HG02970 (cell line): Measurements from ENCODE around the gene MARK1.
A peak's percentile ranks its signal among the peaks of the same experiment; 100 is the strongest.

Experiments used
- ATAC-seq: cut with Tn5 transposase; IDR thresholded peaks from one replicate; pipeline ENCODE4 v1.9.1; 2021; ENCODE audit warnings: mild to moderate bottlenecking, moderate library complexity, moderate number of reproducible peaks; ENCODE audit not compliant: unreplicated experiment, low FRiP score

Gene MARK1

DNA sequence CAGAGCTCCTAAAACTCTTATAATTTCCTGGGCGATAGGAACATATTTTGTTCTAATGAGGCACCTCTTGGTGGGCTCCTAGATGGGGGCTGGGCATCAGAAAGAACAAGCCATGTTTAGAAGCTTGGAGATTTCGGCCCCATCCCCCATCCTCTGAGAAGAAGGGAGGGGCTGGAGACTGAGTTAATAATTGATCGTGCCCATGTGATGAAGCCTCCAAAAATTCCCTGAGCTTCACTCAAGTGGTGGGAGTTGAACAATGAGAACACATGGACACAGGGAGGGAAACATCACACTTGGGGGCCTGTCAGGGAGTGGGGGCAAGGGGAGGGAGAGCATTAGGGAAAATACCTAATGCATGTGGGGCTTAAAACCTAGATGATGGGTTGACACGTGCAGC lies 180.3 kb downstream of the MARK1 start:
- no peak for ATAC-seq

DNA sequence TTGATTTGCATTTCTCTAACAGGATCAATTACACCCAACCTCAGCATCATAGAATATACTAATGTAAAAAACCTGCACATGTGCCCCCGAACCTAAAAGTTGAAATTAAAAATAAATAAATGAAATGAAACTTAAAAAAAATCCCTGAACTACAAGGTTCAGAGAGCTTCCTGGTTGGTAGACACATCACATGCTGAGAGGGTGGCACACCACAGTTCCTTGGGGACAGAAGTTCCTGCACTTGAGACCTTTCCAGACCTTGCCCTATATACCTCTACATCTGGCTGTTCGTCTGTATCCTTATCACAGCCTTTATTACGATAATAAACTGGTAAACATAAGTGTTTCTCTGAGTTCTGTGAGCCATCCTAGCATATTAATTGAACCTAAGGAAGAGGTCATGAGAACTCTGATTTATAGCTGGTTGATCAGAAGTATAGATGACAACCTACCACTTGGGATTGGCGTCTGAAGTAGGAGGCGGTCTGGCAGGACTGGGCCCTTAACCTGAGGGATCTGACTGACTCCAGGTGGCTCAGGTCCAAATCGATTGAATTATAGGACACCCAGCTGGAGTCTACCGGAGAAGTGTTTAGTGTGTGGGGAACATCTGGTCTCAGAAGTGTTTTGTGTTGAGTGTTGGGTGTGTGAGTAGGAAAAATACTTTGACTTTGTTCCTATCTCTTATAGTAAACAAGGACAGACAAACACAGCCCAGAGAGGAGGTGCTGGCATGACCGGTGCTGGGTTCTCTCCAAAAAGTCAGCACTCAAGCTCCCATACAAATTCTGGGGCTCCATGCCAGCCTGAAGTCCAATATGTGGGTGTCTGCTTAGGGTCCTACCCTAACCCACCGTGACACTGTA lies 181.2 kb downstream of the MARK1 start:
- ATAC-seq = no peak

DNA sequence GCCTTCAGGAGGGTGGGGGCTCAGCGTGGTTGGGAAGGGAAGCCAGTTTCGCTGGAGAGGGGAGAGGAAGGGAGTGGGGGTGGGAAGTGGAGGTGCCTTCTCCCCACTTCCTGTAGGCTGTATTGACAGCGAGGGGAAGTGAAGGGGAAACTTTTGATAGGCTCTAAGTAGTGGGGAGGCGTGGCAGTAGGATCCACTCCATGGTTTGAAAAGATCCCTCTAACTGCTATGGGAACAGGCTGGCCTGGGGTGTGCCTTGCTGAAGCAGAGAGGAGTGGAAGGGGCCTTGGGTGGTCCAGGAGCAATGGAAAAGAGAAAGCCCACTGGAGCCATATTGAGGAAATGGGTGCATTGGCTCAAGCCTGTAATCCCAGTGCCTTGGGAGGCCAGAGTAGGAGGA lies 182.4 kb downstream of the MARK1 start:
- ATAC-seq = no peak

DNA sequence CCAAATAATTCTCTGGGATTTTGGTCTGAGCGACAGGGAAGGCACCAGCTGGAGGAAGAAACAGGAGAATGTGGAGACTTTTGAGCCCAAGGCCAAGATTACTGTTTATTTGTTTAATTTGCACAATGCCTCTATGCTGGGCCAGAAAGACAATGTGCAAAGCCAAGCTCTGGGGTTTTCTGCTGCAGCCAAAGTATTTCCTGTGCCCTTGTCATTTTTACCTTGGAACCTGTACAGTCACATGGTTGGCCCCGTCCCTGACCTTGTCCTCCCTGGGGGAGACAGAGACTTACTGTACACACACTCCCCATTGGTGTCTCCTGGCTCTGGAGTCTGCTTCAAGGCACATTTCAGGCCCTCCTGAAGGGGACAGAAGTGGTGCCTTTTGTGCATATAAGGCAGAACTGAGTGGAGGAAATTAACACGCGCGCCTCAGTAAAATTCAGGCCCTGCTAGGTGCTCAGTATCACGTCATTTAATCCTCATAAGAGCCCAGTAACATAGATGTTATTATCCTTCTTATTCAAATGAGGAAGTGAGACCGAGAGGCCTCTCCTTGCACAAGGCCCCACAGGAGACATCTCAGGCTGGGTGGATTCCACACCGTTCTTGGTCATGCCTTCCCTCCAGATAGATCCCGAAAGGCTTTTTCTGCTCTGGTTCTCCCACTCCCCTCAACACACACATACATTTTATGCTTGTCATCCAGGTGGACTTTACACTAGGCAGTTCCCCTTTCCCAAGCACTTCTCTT lies 183.3 kb downstream of the MARK1 start:
- ATAC-seq = peak; percentile 74
